Cortex of kidney (tissue), 1 donor: ENCODE measurements around the gene PPDPF.

Experiments used
- DNase-seq: peaks from one replicate; lab custom pipeline; 2025; lab: John Stamatoyannopoulos, UW

Gene PPDPF

DNA sequence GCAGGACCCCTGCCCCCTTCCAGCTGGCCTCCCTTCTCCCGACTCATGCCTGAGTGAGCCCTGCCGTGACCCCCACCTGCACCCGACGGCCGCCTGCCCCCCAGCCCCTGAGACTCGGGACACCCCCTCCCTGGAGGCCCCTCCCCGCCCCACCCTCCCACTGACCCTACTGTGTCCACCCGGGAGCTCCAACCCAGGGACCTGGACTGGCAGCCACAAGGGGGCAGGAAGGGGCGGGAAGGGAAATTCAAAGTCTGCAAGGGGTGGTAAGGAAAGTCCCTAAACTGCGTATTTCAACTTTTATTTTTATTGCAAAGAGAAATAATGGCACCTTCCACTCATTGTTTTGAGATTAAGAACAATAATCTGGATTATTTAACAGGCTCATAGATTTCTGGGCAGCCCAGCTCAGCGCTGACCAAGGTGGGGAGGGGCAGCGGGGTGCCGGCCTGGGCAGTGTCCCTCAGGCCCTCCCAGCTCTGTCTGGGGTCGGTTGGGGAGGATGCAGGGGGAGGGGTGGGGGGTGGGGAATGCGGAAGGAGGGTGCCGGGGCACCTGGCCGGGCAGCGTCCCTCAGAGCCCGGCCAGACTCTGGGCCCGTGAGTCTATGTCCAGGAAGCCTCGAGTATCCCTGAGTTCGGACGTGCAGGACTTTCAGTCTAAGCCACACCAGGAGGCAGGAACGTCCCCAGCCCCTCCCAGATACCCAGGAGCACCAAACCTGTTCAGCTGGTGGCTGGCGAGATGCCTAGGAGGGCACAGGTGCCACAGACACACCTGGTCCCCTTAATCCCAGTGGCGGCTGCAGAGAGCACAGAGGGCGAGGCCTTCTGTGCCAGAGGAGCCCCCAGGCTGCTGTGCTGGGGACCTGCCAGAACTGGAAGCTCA is 17.9 kb downstream of the PPDPF start:
- DNase-seq: no peak

DNA sequence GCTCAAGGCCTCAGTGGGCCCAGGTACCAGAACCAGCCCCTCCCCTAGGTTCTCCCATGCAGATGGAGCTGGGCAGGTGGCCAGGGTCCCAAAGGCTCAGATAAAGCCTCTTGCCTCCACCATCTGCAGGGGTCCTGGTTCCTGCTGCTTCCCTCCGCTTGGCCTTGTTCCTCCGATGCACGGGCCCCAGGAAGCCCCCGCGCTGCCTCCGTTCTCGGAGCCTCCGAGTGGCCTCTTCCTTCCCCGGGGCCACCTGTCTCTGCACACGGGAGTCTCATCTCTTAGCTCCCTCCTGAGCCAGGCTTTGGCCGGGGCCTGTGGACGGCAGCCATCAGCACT is 18.5 kb downstream of the PPDPF start:
- no peak for DNase-seq

DNA sequence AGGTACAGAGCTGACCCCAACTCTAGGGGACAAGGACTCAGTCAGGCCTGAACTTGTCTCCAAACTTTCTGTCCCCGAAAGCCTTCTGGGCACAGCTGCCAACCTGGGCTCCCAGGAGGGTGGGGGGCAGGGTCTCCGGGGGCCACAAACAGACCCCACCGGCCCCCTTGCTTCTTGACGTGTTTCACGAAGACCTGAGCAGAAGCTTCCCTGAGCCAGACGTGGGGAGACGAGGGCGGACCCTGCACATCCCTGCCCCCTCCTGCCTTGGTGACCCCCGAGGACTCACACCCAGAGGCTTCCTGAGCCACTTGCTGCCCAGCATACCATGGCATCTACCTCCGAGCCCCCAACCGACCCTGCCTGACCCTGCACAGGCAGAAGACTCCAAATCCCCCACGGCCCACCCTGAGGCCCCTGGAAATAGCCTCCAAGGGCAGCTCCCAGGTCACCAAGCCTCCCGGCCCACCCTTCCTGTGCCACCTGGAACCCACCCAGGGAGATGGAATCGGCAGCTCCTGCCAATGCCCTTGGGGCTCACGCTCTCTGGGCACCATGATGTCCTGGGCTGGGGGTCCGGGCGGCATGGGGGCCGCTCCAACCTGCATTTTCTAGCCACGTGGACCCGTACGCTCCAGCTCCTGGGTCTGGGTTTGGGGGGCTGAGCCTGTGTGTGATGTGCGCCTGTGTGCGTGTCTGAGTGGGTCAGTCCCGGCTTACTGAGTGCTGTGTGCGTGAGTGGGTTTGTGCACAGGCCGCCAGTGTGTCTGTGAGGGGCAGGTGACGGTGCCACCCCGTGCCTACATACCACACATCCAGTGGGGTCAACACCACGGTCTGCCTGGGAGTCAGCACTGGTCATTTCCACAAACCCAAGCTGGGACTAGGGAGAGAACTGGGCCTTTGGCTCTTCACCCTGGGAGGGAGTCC is 19.1 kb downstream of the PPDPF start:
- DNase-seq: no peak

DNA sequence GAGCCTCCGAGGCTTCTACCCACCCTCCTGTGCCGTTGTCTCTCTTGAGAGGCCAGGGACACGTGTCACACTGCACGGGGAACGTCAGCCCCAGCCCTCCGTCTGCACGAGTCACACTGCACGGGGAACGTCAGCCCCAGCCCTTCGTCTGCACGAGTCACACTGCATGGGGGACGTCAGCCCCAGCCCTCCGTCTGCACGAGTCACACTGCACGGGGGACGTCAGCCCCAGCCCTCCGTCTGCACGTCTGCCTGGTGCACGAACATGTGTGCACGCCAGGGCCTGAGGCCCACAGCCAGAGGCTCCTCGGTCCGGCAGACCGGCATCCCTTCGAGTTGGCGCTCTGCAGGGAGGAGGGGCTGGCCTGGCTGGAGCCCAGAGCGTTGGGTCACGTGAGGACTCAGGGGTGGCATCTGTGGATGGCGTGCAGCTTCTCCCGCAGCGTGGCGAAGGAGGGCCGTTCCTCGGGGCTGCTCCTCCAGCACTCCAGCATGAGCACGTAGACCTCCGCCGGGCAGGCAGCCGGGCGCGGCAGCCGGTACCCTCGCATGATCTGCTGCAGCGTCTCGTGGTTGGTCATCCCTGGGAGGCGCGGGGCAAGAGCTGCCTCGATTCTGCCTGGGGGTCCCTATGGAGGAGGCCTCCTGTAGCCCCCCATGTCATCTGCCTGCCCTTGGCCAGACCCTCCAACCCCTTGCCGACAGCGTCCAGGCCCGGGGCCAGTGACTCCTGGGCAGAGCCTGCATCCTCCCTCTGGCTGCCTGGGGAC is 20.0 kb downstream of the PPDPF start:
- no peak for DNase-seq

DNA sequence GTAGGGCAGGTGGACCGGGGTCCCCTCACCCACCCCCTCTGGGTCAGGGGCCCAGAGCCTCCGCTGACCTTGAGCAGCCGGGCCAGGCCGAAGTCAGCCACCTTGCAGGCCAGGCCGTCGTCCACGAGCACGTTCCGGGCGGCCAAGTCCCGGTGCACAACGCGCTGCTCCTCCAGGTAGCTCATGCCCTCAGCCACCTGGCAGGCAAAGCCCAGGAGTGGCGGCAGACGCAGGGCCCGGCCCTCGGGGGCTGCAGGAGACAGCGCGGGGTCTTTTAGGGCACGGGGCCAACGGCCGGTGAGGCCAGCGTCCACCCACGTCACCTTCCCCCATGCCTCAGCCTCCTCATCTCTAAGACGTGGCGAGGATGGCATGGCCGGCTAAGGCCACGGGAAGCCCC is 20.8 kb downstream of the PPDPF start:
- DNase-seq: no peak

DNA sequence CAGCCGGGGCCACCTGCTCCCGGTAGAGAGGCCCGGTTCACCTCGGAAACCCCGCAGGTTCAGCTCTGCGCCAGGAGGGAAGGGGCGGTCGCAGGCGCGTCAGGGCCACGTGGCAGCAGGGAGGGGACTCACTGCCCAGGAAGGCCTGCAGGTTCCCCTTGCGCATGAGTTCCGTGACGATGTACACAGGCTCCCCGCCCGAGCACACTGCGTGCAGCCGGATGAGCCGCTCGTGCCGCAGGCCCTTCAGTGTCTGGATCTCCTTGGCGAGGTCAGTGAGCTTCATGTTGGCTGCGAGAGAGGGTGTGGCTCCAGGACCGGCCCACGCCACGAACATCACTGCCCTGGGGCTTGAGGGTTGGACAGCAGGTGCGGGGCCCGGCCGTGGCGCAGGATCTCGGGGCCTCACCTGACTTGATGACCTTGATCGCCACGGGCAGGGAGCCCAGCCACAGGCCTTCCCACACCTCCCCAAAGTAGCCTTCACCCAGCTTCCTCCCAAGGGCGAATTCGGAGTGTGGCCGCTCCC is 21.5 kb downstream of the PPDPF start:
- no peak for DNase-seq

DNA sequence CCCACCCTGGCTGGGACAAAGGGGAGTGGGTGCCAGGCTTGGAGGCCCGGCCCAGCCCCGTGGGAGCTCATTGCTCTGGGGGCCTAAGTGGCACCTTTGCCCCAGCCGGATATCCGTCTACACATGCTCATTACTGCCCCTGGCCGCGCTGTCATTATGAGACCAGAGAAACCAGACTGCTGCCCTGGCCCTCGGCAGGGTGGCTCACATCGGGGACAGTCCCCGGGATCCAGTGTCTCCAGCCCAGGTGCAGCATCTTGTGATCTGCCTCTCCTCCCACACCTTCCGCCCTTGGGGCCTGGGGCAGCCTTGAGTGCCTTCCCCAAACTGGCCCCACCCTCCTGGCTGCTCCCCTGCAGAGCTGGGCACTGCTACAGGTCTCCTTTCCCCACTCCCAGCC is 22.1 kb downstream of the PPDPF start:
- DNase-seq: no peak

DNA sequence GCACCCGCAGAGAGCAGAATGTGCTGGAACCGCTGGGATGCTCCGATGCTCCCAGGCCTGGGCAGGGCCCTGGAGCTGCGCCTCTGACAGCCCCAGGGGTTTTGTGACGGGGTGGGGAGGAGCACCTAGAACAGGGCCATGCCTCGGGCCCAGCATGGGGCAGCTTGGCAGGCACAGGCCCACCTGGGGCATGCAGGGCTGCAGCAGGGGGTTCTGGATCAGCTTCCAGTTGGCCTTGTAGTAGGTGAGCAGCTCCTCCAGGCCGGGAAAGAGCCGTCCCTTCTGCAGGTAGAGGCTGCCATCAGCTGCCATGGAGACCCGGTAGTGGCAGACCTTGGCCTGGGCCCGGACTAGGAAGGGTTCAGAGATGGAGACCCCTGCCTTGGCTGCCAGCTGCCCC is 22.6 kb downstream of the PPDPF start:
- no peak for DNase-seq

DNA sequence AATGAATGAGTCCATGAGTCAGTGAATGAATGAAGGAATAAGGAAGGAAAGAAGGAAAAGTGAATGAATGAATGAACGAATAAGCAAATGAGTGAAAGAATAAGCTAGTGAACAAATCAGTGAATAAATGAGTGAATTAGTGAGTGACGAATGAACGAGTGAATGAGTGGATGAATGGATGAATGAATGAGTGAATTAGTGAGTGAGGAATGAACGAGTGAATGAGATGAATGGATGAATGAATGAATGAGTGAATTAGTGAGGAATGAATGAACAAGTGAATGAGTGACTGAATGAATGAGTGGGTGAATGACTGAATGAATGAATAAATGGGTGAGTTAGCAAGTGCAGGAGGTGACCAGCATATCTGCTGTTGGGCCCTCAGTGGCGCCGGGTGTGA is 23.2 kb downstream of the PPDPF start:
- DNase-seq: no peak

DNA sequence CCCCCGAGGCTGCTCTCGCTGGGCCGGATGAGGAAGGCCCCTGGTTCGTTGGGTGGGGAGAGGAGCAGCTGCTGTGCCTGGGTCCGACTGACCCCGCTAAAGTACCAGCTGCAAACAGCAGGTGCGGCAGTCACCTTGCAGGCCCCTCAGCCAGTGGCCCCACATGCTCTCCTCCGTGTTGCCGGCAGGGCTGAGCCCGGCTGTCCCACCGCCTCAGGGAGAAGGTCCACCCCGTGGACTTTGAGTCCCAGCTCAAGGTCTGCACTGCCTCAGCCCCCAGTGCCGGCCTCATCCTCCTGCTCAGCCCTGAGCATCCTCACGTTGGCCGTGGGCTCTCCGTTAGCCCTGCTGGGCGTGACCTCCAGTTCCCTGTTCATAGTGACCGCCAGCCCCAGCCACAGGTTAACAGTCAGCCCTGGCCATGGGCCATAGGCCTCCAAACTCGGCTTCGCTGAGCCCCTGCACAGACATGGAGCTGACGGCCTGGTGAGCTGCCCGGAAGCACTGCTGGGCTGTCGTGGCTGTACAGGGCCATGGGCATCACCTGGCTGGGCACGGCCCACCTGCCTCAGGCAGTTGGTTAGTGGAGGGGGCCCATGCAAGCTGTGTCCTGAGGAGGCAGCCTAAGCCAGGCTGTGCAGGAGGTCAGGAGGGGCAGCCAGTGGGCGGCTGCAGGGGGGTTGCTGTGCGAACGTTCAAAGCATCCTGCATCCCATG is 23.8 kb downstream of the PPDPF start:
- DNase-seq: no peak

DNA sequence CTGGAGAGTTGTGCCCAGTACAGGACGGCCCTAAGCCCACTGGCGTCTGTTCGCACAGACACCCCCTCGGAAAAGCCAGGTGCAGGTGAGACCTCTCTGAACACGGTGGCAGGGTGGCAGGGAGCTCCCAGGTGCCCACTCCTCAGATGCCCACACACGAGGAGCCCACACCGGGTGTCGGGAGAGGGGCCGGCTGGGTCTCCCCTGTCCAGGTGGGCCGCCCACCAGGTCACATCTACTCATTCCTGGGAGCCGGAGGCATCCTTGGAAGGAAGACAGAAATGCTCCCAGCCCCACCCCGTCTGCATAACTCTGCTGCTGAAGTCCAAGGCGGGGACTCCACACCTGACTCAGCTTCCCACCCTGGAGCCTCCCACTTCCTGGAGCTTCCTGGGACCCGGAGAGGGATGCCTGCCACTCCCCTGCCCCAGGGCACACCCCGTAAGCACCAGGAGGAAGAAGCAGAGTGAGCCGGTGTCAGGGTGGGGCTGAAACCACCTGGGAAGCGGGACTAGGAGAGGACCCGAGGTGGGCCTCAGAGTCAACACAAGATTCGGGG is 24.5 kb downstream of the PPDPF start:
- DNase-seq: no peak

DNA sequence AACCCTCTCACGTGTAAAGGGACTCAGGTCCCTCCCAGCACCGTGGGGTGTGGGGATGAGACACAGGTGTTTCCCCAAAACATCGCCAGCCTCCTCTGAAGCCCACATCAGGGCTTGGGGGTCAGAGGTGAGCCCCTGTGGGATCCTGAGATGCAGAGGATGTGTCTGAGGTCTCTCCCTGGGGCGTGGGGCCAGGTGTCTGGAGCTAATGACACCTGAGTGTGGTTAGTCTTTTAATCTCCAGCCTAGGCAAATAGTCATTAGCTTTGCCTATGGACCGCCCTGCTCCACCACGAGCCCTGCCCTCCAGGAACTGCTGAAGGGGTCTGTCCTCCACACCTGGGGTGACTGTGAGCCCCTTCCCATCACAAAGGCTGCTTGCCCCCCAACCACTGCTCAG is 25.2 kb downstream of the PPDPF start:
- no peak for DNase-seq

DNA sequence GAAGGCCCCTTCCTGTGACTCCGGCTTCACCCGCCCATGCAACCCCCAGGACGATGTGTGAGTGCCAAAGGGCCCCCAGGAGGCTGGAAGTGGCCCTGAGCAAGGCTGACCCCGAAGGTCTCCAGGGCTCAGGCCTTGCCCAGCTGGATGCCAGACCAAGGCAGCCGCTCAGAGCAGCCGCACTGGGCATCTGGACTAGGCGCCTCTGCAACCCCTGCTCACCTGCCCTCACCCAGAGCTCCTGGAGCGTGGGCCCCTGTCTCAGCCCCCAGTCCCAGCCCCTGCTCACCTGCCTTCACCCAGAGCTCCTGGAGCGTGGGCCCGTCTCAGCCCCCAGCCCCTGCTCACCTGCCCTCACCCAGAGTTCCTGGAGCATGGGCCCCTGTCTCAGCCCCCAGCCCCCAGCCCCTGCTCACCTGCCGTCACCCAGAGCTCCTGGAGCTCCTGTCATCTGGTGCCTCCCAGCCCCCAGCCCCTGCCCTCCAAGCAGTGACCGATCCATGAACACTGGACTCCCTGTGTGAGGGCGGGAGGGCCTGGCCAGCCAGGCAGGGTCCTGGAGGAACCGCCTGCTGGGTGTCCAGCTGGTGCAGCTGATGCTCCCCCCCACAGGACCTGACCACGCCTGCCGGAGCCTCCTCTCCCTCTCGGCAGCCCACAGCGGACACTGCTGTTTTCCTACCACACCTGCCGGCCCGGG is 25.8 kb downstream of the PPDPF start:
- no peak for DNase-seq

DNA sequence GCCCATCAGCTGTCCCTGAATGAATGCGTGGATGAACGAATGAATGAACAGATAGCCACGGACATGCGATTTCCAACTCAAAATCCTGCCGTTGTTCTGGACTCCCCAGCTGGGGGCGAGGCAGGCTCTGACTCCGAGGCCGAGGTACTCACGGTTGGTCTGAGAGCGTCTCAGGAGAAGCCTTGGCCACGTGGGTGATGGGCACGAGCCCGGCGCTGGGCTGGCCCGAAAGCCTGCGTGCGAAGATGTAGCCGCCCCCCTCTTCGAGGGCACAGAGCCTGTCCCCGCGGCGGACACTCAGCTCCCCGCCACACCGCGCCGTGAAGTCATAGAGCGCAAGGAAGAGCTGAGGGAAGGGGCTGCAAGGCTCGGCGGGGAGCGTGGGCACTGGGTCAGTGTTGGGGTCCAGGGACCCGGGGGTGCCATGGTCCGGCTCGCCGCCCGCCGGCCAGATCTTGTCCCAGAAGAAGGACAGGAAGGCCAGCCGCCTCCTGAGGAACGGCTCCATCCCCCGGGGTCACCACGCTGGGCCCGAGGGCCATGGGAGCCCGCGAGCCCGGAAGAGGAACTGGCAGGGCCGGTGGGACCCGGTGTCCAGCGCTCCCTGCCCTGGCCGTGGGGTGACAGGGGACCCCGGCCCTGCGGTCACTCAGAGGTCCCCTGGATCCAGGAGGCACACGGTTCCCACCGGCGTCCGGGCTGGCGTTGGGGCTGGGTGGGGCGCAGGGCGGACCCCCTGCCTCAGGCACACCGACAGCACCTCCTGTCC is 26.6 kb downstream of the PPDPF start:
- no peak for DNase-seq

DNA sequence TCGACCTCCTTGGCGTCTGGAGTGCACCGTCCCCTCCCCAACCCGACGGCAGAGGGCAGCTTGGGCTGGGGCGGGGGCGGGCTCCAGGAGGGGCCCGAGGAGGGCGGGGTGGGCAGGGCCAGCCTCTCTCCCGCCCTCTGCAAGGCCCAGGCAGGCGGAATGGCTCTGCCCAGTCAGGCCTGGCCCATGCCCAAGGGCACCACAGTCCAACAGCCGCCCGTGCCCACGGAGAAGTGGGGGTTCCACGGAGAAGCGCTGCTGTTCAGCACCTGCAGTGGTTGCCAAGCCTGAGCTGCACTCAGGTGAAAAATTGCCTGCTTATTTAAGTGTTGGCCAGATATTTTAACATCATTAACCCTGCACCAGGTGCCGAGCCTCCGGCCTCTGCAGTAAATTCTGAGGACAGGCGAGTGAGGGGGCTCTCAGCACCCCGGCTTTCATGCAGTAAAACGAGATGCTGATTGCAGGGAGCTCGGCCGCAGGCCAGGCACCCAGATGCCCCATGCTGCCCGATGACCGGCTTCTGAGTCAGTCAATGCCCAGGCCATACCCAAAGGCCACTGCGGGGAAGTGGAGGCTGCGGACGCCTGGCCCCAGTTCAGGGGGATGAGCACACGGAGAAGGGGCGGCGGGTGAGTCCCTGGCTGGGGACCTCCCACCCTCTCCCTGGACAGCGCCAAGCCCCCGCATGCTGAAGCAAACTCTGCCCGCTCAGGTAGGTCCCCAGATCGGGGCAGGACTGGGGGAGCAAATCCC is 27.3 kb downstream of the PPDPF start, which contains the start of gene SRMS:
Gene SRMS, minus strand, starts transcription at position 25 of the 756 bp plus-strand sequence. CDS start 286 bp downstream, outside the sequence.
- no peak for DNase-seq

DNA sequence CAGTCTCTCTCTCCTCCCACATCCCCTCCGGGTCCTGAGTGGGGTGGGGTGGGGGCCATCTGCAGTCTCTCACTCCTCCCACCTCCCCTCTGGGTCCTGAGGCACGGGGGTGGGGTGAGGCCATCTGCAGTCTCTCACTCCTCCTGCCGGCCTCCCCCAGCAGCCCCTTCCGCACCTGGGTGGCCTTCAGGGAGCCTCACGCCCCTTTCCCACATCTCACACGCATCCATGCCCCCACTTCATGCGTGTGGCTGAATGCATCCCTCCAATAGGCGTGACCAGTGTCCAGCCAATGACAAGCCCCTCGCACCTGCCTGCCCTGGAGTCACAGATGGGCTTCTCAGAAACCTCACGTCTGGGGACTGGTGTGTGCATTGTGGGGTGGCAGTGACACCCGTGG is 28.0 kb downstream of the PPDPF start:
- no peak for DNase-seq

DNA sequence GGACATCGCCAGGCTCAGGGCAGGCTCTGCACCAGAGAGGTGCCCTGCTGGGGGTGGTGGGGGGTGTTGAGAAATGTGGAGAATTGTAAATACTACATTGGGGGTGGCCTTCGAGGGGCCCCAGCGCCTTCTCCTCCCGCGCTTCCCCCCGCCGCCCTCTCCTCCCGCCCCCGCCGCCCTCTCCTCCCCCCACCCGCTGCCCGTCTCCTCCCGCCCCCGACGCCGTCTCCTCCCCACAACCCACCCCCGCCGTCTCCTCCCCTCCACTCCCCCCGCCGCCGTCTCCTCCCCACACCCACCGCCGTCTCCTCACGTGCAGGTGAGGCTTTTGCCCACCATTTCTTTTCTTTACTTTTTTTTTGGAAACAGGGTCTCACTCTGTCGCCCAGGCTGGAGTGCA is 28.5 kb downstream of the PPDPF start:
- no peak for DNase-seq

DNA sequence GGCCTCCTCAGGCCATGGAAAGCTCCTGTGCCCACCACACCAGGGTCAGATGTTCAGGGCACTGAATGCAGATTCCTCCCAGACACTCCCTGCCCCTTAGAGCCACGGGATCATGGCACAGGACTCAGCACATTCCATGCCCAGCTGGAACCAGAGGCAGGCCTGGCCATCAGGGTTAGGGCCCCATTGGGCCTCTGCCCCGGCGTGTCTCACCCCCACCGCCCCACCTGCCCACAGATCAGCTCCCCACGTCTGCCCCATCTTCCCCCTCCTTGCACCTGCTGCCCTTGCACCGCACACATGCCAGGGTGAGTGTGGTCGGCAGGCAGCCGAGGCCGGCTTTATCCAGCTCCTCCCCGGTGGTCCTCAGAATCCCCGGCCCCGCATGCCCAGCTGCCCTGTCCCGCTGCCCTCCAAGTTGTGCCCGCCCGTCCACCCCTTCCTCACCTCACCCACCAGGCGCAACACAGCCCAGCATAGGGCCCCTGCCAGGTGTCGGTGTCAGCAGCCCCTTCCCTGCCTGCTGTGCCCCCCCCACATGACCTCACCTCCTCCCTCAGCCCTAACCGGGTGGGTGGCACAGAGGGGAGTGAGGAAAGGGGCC is 29.2 kb downstream of the PPDPF start:
- no peak for DNase-seq
